ENCODE results near the gene LYG1.
"Not testable (repeated sequence)": the region's sequence is repeated elsewhere in the genome, so short reads cannot be mapped to it uniquely, and the experiment has no call there.

The LYG1 gene

DNA sequence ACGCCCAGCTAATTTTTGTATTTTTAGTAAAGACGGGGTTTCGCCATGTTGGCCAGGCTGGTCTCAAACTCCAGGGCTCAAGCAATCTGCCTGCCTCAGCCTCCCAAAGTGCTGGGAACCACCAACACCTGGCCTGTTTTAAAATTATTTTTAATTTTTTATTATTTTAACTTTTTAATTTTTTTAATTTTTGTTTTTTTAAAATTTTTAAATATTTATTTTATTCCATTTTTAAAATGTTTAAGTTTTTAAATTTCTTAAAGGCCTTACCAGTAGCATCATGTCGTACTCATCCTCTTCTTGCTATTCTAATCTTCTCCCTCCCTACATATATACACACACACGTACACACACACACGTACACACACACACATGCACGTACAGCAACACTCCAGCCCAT is 1.4 kb downstream of the LYG1 start:
- peaks cover 32% of the 10 kb centered on the region for H3K36me3 Mint-ChIP-seq (ENCODE audit: low read depth)
- no peaks in the 10 kb centered on the region for H3K4me1 Mint-ChIP-seq (ENCODE audit: low read depth)
- no peaks in the 10 kb centered on the region for H3K27me3 Mint-ChIP-seq
- H3K4me3 Mint-ChIP-seq = no peak overlapping the region
- H3K9me3 Mint-ChIP-seq = peaks cover 4% of the 10 kb centered on the region
- no peak overlapping the region for H3K27ac Mint-ChIP-seq

DNA sequence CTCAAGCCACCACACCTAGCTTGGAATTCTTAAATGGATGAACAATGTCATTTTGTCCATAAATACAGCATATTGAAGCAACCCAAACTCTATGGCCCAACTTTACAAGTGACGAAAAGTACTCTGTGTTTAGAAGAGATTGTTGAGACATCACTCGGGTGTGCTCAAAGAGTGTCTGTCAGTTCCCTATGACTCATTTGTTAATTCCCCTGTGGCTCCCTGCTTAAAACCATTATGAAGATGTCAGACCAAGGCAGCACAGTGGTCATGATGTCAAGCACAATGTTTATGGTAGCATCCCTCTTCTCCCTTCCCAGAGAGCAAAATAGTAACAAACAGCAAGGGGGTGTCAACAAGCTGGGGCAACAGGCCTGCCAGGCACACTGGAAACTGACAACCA is 3.0 kb downstream of the LYG1 start:
- no peaks in the 10 kb centered on the region for H3K4me1 Mint-ChIP-seq (ENCODE audit: low read depth)
- H3K27me3 Mint-ChIP-seq = no peaks in the 10 kb centered on the region
- peaks cover 4% of the 10 kb centered on the region for H3K9me3 Mint-ChIP-seq
- H3K36me3 Mint-ChIP-seq (ENCODE audit: low read depth) = peaks cover 26% of the 10 kb centered on the region
- H3K27ac Mint-ChIP-seq = no peak overlapping the region
- no peak overlapping the region for H3K4me3 Mint-ChIP-seq

DNA sequence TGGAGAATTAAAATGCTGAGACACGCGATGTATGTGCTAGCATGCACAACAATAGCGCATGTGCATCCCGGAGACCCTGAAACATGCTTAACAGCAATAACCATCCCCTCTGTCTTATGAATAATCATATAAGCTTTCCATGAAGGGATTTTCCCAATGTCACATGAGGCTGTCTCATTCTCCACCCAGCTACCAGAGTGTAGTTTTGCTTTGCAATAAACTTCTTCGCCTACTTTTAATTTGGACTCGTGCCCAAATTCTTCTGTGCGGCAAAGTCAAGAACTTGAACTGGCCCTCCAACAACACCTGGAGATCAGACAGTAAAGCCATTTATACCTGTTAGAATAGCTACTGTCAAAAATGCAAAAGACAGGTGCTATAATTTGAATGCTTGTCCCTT is 15.5 kb downstream of the LYG1 start:
- no peaks in the 10 kb centered on the region for H3K9me3 Mint-ChIP-seq
- H3K36me3 Mint-ChIP-seq (ENCODE audit: low read depth) = peaks cover 22% of the 10 kb centered on the region
- no peaks in the 10 kb centered on the region for H3K4me1 Mint-ChIP-seq (ENCODE audit: low read depth)
- no peak overlapping the region for H3K27ac Mint-ChIP-seq
- no peak overlapping the region for H3K4me3 Mint-ChIP-seq
- H3K27me3 Mint-ChIP-seq = no peaks in the 10 kb centered on the region

DNA sequence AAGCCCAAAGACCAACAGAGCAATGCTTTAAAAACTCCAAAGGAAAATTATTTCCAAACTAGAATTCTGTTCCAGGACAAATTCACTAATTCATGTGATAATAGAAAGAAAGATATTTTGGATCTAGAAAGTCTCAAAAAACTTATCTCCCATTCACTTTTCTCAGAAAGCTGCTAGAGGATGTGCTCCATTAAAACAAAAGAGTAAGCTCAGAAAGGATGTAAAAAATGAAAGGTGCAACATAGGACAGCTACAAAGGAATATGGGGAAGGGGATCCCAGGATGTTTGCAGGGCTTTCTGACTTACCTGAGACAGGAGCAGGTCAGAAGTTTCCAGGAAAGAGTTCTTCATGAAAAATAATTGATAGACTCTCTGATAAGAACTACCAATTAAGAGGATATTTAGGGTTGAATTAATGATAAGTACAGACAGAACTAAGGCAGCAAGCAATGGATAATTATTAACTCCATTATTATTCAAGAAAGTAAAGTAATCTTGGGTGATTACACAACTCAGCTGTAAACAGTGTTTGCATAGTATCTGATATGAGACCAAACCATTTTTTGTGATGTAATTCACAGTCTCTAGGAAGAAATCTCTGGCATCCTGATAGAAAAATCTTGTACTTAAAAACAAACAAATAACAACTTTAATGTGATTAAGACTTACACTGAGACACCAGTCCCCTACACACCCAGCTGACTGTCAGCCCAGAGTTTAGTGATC is 20.9 kb downstream of the LYG1 start:
- Mint-ChIP-seq H3K4me1 (ENCODE audit: low read depth) (no peaks in the 10 kb centered on the region), H3K4me3 (no peak overlapping the region), H3K27ac (no peak overlapping the region), H3K9me3 (peaks cover 7% of the 10 kb centered on the region), H3K27me3 (no peaks in the 10 kb centered on the region), H3K36me3 (ENCODE audit: low read depth) (peaks cover 36% of the 10 kb centered on the region)

DNA sequence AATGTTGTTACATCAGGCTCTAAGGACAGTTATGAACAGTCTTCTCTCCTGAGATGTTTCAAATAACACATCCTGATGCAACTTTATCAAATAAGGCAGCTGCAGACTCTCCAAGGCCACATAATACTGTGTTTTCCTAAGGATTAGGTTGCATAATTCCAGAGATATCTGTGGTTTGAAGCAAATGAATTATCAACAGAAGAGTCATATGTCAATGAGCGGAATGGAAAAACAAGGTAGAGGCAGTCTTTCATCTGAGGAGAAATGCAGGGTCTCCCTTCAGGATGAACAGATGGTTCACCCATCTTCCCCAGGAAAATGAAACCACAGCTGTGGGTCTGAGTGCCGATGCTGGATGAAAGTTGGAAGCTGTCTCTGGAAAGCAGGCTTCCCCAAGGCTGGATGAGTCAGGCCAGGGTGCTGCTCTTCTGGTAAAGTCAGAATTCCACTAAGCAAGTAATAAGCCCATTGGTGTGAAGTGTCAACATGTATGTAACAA is 22.2 kb downstream of the LYG1 start:
- Mint-ChIP-seq H3K4me3 (no peak overlapping the region), H3K9me3 (peaks cover 7% of the 10 kb centered on the region), H3K27me3 (no peaks in the 10 kb centered on the region), H3K27ac (no peak overlapping the region), H3K36me3 (ENCODE audit: low read depth) (peaks cover 31% of the 10 kb centered on the region), H3K4me1 (ENCODE audit: low read depth) (no peaks in the 10 kb centered on the region)

DNA sequence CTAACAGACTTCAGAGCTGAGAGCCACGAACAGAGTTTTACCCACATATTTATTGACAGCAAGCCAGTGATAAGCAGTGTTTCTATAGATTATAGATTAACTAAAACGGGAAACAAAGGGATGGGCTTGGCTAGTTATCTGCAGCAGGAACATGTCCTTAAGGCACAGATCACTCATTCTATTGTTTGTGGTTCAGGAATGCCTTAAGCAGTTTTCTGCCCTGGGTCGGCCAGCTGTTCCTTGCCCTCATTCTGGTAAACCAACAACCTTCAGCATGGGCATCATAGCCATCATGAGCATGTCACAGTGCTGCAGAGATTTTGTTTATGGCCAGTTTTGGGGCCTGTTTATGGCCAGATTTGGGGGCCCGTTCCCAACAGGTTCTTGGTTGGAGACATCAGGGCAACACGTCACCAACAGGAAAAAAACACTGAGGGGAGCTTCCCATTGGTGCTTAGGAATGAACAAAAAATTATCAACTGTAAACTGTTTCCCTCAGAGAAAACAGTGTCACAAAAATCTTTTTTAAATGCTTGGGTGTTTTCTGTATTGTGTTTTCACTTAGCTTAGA is 22.7 kb downstream of the LYG1 start:
- not testable (repeated sequence) for H3K4me3 Mint-ChIP-seq; H3K27me3 Mint-ChIP-seq; H3K4me1 Mint-ChIP-seq (ENCODE audit: low read depth); H3K27ac Mint-ChIP-seq; H3K9me3 Mint-ChIP-seq
- H3K36me3 Mint-ChIP-seq (ENCODE audit: low read depth) = peaks cover 31% of the 10 kb centered on the region

DNA sequence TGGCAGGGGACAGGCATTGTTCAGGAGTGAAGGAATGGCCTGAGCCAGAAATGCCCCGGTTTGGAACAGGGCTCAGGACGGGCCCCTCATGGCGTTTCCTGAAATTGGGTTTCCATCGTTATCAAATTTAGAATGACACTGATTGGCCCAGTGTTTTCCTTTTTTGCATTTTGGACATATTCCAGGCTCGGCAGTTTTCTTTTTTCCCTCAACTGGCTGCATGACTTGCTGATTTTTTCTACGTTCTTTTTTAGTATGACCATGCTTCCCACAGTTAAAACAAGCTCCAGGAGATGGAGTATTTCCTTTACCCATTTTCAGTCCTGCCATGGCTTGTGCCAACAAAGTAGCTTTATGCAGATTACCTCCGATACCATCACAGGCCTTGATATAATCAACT is 25.1 kb downstream of the LYG1 start:
- Mint-ChIP-seq H3K4me1 (ENCODE audit: low read depth) (no peaks in the 10 kb centered on the region), H3K27ac (no peak overlapping the region), H3K36me3 (ENCODE audit: low read depth) (peaks cover 25% of the 10 kb centered on the region), H3K9me3 (peaks cover 20% of the 10 kb centered on the region), H3K27me3 (no peaks in the 10 kb centered on the region), H3K4me3 (no peak overlapping the region)

DNA sequence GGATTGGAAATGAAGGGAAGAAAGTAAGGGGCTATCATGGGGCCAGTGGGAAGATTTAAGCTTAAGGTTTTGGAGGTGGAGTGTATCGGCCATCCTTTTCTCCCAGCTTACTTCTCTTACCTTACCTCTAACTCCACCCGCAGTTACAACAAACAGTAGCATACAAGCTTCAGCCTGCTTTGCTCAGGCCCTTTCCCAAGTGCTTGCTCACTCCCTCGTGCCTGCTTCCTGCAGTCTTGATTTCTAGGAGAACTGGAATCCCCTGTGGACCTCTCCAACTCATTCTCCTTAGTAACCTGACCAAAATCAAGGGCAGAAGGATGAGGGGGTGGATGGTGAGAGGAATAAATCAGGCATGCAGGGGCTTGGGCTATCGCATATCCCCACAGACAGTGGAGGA is 39.8 kb downstream of the LYG1 start:
- Mint-ChIP-seq H3K27ac (no peak overlapping the region), H3K4me1 (ENCODE audit: low read depth) (no peaks in the 10 kb centered on the region), H3K36me3 (ENCODE audit: low read depth) (no peaks in the 10 kb centered on the region), H3K4me3 (no peak overlapping the region), H3K27me3 (no peaks in the 10 kb centered on the region), H3K9me3 (no peaks in the 10 kb centered on the region)

DNA sequence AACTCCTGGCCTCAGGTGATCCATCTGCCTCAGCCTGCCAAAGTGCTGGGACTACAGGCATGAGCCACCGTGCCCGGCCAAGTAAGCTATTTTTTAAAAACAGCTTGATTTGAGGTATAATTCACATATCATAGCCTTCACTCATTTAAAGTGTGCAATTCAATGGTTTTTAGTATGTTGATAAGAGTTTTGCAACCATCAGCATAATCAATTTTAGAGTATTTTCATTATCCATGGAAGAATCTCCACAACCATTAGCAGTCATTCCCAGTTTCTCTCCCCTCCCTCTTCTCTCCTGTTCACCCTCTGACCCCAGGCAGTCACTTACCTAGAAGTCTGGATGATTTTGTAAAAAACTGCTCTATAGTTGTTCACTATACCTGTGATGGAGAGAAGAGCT is 40.8 kb downstream of the LYG1 start:
- Mint-ChIP-seq H3K4me3 (no peak overlapping the region), H3K27me3 (no peaks in the 10 kb centered on the region)

DNA sequence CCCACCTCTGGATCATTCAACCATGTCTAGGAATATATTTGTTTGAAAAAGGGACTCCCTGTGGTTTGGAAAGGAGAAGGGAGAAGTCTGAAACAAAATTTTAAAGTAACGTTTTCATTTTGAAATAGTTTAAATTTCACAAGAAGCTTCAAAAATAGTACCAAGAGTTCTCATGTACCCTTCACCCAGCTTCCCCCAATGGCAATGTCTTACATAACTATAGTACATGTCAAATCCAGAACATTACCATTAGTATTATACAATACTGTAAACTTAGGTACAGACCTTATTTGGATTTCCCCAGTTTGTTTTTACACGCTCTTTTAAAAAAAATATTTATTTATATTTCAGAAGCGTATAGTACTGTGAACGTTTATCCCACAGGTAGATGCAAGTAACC is 41.5 kb downstream of the LYG1 start:
- Mint-ChIP-seq H3K27ac (no peak overlapping the region), H3K4me3 (no peak overlapping the region), H3K4me1 (ENCODE audit: low read depth) (no peaks in the 10 kb centered on the region), H3K36me3 (ENCODE audit: low read depth) (no peaks in the 10 kb centered on the region), H3K9me3 (no peaks in the 10 kb centered on the region), H3K27me3 (no peaks in the 10 kb centered on the region)

More for the DNA sequence above, 40.8 kb downstream of the LYG1 start:
- no peak overlapping the region for H3K27ac Mint-ChIP-seq
- no peaks in the 10 kb centered on the region for H3K4me1 Mint-ChIP-seq (ENCODE audit: low read depth)
- H3K36me3 Mint-ChIP-seq (ENCODE audit: low read depth) = no peaks in the 10 kb centered on the region
- H3K9me3 Mint-ChIP-seq = no peaks in the 10 kb centered on the region

DNA sequence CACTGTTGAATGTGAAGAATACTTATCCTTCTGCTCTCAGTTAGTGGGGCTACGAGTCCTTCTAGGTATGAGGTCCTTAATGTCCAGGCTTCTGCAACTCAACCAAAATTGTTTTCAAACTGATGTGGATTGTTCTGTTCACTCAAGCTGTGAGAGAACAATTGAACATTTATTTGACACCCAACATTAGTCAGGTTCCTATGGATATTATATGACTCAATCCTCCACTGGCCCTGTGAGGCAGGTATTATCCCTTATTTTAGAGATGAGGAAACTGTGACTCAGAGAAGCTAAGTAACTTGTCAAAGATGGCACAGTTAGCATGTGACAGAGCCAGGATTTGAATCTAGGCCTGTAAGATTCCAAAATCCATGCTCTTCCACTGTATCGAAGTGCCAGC is 44.3 kb downstream of the LYG1 start:
- no peak overlapping the region for H3K27ac Mint-ChIP-seq
- no peaks in the 10 kb centered on the region for H3K4me1 Mint-ChIP-seq (ENCODE audit: low read depth)
- no peaks in the 10 kb centered on the region for H3K27me3 Mint-ChIP-seq
- no peaks in the 10 kb centered on the region for H3K36me3 Mint-ChIP-seq (ENCODE audit: low read depth)
- H3K4me3 Mint-ChIP-seq = no peak overlapping the region
- no peaks in the 10 kb centered on the region for H3K9me3 Mint-ChIP-seq

DNA sequence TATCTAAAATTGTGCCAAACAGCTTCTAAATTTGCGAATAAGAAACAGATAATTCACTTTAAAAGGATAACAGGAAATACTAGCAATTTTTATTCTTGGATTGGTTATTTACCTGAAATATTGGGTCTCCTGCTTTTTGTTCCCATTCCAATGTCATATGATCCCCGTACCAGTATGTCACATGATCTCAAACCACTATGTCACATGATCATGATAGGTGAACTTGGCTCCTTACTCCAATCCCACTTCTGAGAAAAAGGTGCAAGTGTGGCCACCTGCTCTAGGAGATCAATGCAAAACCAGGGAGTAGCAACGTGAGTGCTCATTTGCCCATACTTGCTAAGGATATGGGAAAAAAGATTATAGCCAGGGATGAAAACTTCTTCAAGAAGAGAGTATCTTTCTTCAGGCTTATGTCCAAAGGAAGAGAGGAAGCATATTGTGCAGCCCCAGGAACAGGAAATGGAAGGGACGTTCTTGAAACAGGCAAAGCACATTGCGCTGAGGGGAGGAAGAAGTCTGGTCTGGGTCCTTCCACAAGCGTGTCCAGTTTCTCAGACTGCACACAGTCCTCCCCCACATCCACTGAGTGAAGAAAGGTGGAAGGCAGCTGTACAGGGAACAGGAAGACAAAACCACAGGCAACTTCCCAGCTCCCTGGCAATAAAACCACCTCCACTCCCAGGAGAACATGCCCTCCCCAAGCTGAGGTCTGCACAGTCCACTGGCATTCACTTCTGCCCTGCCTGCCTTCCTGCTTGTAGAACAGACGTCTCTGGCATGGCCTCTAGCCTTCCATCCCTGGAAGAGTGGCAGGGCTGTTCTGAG is 45.3 kb downstream of the LYG1 start, which contains the start of gene LYG2:
LYG2 (minus strand) TSS at position 176 of the 828 bp plus-strand sequence. CDS start 1,406 bp downstream, outside the sequence.
- Mint-ChIP-seq H3K4me1 (ENCODE audit: low read depth) (no peaks in the 10 kb centered on the region), H3K9me3 (no peaks in the 10 kb centered on the region), H3K27me3 (no peaks in the 10 kb centered on the region), H3K27ac (no peak within 1 kb of the TSS), H3K36me3 (ENCODE audit: low read depth) (no peaks in the 10 kb centered on the region), H3K4me3 (no peak within 1 kb of the TSS)

DNA sequence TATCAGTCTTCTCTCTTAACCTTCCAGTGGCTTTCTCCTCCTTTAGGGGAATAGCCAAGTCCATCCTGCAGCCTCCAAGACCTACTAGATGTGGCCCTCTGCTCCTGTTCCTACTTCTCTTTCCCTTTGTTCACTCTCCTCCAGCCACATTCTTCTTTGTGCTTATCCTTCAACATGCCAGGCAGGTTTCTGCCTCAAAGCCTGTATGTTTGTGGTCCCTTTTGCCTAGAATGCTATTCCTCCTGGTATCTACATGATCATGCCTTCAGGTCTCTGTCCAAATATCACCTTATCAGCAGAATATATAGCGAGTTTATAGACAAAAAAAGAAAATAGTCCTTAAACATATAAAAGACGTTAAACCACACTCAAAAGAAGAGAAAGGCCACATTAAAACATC is 51.0 kb downstream of the LYG1 start:
- no peaks in the 10 kb centered on the region for H3K9me3 Mint-ChIP-seq
- no peak overlapping the region for H3K4me3 Mint-ChIP-seq
- H3K36me3 Mint-ChIP-seq (ENCODE audit: low read depth) = peaks cover 12% of the 10 kb centered on the region
- no peaks in the 10 kb centered on the region for H3K27me3 Mint-ChIP-seq
- no peaks in the 10 kb centered on the region for H3K4me1 Mint-ChIP-seq (ENCODE audit: low read depth)
- H3K27ac Mint-ChIP-seq = no peak overlapping the region

DNA sequence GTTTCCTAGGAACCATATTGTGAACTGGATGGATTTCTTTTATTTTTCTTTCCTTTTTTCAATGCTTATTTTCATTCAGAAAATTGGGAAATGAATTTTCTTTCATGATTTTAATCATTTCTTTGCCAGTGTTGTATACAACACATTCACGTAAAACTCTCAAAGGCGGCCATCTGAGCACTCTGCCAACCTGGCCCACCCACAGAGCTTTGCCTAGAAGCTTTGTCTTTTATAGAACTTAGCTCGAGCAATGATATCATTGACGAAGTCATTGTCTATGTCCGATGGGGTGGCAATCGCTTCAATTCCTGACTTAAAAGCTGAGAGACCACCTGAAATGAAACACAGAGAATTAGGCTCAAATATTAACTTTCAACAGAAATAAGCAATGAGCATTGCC is 58.8 kb downstream of the LYG1 start:
- Mint-ChIP-seq H3K4me3 (no peak overlapping the region), H3K9me3 (no peaks in the 10 kb centered on the region), H3K36me3 (ENCODE audit: low read depth) (peaks cover 7% of the 10 kb centered on the region), H3K27ac (no peak overlapping the region), H3K4me1 (ENCODE audit: low read depth) (no peaks in the 10 kb centered on the region), H3K27me3 (no peaks in the 10 kb centered on the region)

DNA sequence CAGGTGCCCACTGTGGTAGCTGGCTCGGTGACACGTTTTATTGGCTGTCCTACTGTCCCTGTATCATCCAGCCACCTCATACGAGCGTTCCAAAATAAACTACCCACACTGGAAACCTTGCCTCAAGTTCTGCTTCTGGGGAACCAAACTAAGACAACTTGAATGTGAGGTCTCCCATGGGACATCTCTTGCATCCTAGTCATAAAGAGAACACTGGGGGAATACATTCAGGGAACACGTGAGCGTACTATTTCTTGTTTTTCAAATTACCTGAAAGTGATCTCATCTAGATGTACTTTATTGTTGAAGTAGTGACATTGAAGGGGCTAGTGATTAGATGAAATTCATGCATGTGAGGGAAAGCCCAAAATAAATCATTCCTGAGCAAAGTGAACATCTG is 60.6 kb downstream of the LYG1 start:
- no peak overlapping the region for H3K27ac Mint-ChIP-seq
- H3K27me3 Mint-ChIP-seq = no peaks in the 10 kb centered on the region
- no peak overlapping the region for H3K4me3 Mint-ChIP-seq
- H3K4me1 Mint-ChIP-seq (ENCODE audit: low read depth) = no peaks in the 10 kb centered on the region
- no peaks in the 10 kb centered on the region for H3K36me3 Mint-ChIP-seq (ENCODE audit: low read depth)
- H3K9me3 Mint-ChIP-seq = no peaks in the 10 kb centered on the region

Data from stimulated activated naive CD8-positive, alpha-beta T cell treated with anti-CD3 and anti-CD28 coated beads, Interleukin-15, Interleukin-2, amounts not matched to agents 100 ng/mL and 50 ng/mL, for 24 hours (primary cell).